Liver (tissue), 9 donors: Measurements from ENCODE around the gene THEM4. TPM values are rescaled to one million over a fixed set of nuclear protein-coding genes. Genes with fewer than 3 reads are reported as not detected.

Experiments used
- DNase-seq: peaks from one replicate; pipeline ENCODE4 v3.0.0-alpha.2; 2017; ENCODE audit warnings: low spot score
- H3K27ac ChIP-seq, 2 donors: one replicate each; pipeline ENCODE4 v1.7.0; 2013; ENCODE audit warnings: inconsistent platforms in 2 of 2, low read length in 2 of 2, control low read depth in 1 of 2, low read depth in 1 of 2, mild to moderate bottlenecking in 1 of 2
- H3K27me3 ChIP-seq, 4 donors: one replicate each; pipeline versions ENCODE4 v1.6.1 to v1.7.0; 2013; ENCODE audit warnings: low read length in 3 of 4, inconsistent platforms in 1 of 4, mild to moderate bottlenecking in 1 of 4, moderate library complexity in 1 of 4; ENCODE audit not compliant: control insufficient read depth in 4 of 4, insufficient read depth in 4 of 4
- H3K36me3 ChIP-seq, 4 donors: one replicate each; pipeline versions ENCODE4 v1.6.1 to v1.7.0; 2013; ENCODE audit warnings: low read length in 3 of 4, mild to moderate bottlenecking in 3 of 4, low read depth in 1 of 4, moderate library complexity in 1 of 4; ENCODE audit not compliant: control insufficient read depth in 4 of 4, insufficient read depth in 3 of 4
- H3K4me1 ChIP-seq, 4 donors: one replicate each; pipeline versions ENCODE4 v1.6.1 to v1.7.0; 2013; ENCODE audit warnings: low read length in 3 of 4, mild to moderate bottlenecking in 3 of 4, moderate library complexity in 1 of 4; ENCODE audit not compliant: control insufficient read depth in 4 of 4, insufficient read depth in 4 of 4
- H3K4me3 ChIP-seq, 3 donors: one replicate each; pipeline versions ENCODE4 v1.6.1 to v1.7.0; 2013; ENCODE audit warnings: low read length in 3 of 3, control low read depth in 1 of 3, low read depth in 1 of 3, mild to moderate bottlenecking in 1 of 3
- H3K9ac ChIP-seq, 2 donors: one replicate each; pipeline ENCODE4 v1.7.0; 2013; ENCODE audit warnings: low read length in 2 of 2, mild to moderate bottlenecking in 2 of 2, moderate library complexity in 2 of 2, control low read depth in 1 of 2, low read depth in 1 of 2
- H3K9me3 ChIP-seq, 4 donors: one replicate each; pipeline versions ENCODE4 v1.6.1 to v1.7.0; 2013; ENCODE audit warnings: low read length in 3 of 4; ENCODE audit not compliant: control insufficient read depth in 4 of 4
- EGR1 ChIP-seq, 2 donors: IDR thresholded peaks; 2 replicates each; pipeline ENCODE4 v1.6.1; 2016 to 2018; ENCODE audit warnings: antibody characterized with exemption in 2 of 2, low read depth in 2 of 2
- FOXA1 ChIP-seq: IDR thresholded peaks from 2 replicates; pipeline ENCODE4 v1.6.1; 2016; ENCODE audit warnings: antibody characterized with exemption
- FOXA2 ChIP-seq: IDR thresholded peaks from 2 replicates; pipeline ENCODE4 v1.6.1; 2016; ENCODE audit warnings: antibody characterized with exemption
- GABPA ChIP-seq, 2 donors: IDR thresholded peaks in 1 of 2; conservative IDR thresholded peaks in 1 of 2; 2 replicates each; pipeline ENCODE4 v1.6.1; 2016; ENCODE audit warnings: antibody characterized with exemption in 2 of 2, mild to moderate bottlenecking in 1 of 2, moderate library complexity in 1 of 2
- HNF4A ChIP-seq, 2 donors: conservative IDR thresholded peaks; 2 replicates each; pipeline ENCODE4 v1.6.1; 2016; ENCODE audit warnings: antibody characterized with exemption in 2 of 2, mild to moderate bottlenecking in 2 of 2
- HNF4G ChIP-seq: IDR thresholded peaks from 2 replicates; pipeline ENCODE4 v1.6.1; 2016; ENCODE audit warnings: antibody characterized with exemption
- JUND ChIP-seq, 2 donors: IDR thresholded peaks; 2 replicates each; pipeline ENCODE4 v1.6.1; 2016; ENCODE audit warnings: antibody characterized with exemption in 2 of 2
- NR2F2 ChIP-seq: IDR thresholded peaks from 2 replicates; pipeline ENCODE4 v1.6.1; 2016; ENCODE audit warnings: antibody characterized with exemption
- RAD21 ChIP-seq, 2 donors: IDR thresholded peaks; 2 replicates each; pipeline ENCODE4 v1.6.1; 2016; ENCODE audit warnings: antibody characterized with exemption in 2 of 2, mild to moderate bottlenecking in 2 of 2
- RXRA ChIP-seq, 2 donors: IDR thresholded peaks; 2 replicates each; pipeline ENCODE4 v1.6.1; 2017 to 2018; ENCODE audit warnings: antibody characterized with exemption in 2 of 2, mild to moderate bottlenecking in 1 of 2
- SP1 ChIP-seq: IDR thresholded peaks from 2 replicates; pipeline ENCODE4 v1.6.1; 2018; ENCODE audit warnings: antibody characterized with exemption, mild to moderate bottlenecking
- TAF1 ChIP-seq: conservative IDR thresholded peaks from 2 replicates; pipeline ENCODE4 v1.6.1; 2016; ENCODE audit warnings: antibody characterized with exemption, mild to moderate bottlenecking
- YY1 ChIP-seq: IDR thresholded peaks from 2 replicates; pipeline ENCODE4 v1.6.1; 2016; ENCODE audit warnings: antibody characterized with exemption, mild to moderate bottlenecking
- WGBS: extraction: QIAGEN DNeasy Blood & Tissue Kit; methylation state at CpG from one replicate; pipeline ENCODE4 v1.1.7; 2013; 5-methylcytosine and 5-hydroxymethylcytosine counted together
- polyA plus RNA-seq, 2 donors: library from polyadenylated mRNA; stranded (reverse) in 1 of 2; unstranded in 1 of 2; fragments of 200-250 nt in 1 of 2; fragments of >200 nt in 1 of 2; fragmentation: Nextera tagmentation in 1 of 2; extraction: Ambion mirVana in 1 of 2; gene quantifications; one replicate each; pipeline versions ENCODE4 v1.2.1 to v1.2.3, GENCODE V29; 2013 to 2015
- total RNA-seq, 2 donors: library from RNA; depleted of rRNA; stranded (reverse); fragments of >200 nt; gene quantifications; one replicate each; pipeline ENCODE4 v1.2.3, GENCODE V29; 2014
- TF ChIP-seq, protein P1 (sequence below): IDR thresholded peaks from 2 replicates; pipeline ENCODE4 v1.6.1; 2016; ENCODE audit warnings: antibody characterized with exemption
- TF ChIP-seq, protein P2 (sequence below): IDR thresholded peaks from 2 replicates; pipeline ENCODE4 v1.6.1; 2016; ENCODE audit warnings: antibody characterized with exemption, mild to moderate bottlenecking
- TF ChIP-seq, protein P3 (sequence below): fragments of 150-350 bp; IDR thresholded peaks from 2 replicates; pipeline ENCODE4 v1.5.1; 2017; ENCODE audit warnings: improper control_type of control experiment, low read depth, low read length; ENCODE audit not compliant: missing input control
- TF ChIP-seq, protein P4 (sequence below): IDR thresholded peaks from 2 replicates; pipeline ENCODE4 v1.6.1; 2016; ENCODE audit warnings: antibody characterized with exemption
- TF ChIP-seq, protein P5 (sequence below): IDR thresholded peaks from 2 replicates; pipeline ENCODE4 v1.6.1; 2016; ENCODE audit warnings: antibody characterized with exemption
- donor health status: healthy.
- donor health status: healthy.
- donor health status: healthy.
- donor health status: healthy.
- donor health status: healthy.

THEM4 gene
- total and polyA plus RNA-seq, 4 donors, result 6.1 to 16.2 (median 9.8) TPM

DNA sequence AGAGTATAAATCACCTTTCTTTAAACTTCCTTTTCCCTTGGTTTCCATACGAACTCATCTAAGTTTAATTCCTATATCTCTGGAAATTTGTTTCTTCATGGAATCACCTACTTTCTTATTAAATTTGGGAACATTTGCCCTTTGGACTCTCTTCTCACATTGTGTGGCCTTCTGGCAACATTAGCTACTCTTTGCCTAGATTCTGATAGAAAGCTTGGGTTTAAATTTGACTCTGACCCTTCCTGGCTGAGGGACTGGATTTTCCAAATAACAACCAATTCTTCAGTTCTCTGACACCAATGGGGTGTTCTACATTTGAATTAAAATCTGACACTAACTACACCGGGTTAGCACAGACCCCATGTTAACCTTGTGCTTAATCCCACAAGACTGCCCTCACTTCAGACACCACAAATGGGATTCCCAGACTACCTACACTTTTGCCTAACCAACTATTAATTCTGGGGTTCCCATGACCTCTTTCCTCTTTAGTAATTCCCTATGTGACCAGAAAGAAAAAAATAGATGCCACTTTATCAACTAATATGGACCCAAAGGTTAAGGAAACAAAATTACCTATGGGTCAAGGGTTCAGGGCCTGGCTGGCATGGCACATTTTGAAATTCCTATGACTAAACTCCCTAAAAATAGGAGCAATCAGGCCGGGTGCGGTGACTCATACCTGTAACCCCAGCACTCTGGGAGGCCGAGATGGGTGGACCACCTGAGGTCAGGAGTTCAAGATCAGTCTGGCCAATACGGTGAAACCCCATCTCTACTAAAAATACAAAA lies 9.7 kb upstream of the THEM4 start:
- no peaks in the 10 kb centered on the region for H3K9me3 ChIP-seq
- peaks cover 0 to 2% (median 0%) of the 10 kb centered on the region in 4 donors for H3K4me1 ChIP-seq
- WGBS, result 65% methylated on average over 6 of the region's 6 CpGs
- no peaks in the 10 kb centered on the region for H3K27me3 ChIP-seq
- DNase-seq, result no peak
- H3K36me3 ChIP-seq, result no peaks in the 10 kb centered on the region
- TF ChIP-seq JUND (IDR thresholded peaks at IDR 0.05) (peak; percentile 28 to 49), FOXA2 (no peak), EGR1 (IDR thresholded peaks at IDR 0.05; ENCODE audit: low read depth in 2 of 2) (no peak), TAF1 (no peak), GABPA (IDR thresholded peaks at IDR 0.05 in 1 of 2, conservative IDR thresholded peaks at IDR 0.05 in 1 of 2) (no peak), RAD21 (IDR thresholded peaks at IDR 0.05) (no peak), RXRA (IDR thresholded peaks at IDR 0.05) (peak in 1 of 2 donors; percentile 33), HNF4A (conservative IDR thresholded peaks at IDR 0.05) (peak; percentile 26 to 47), HNF4G (no peak), YY1 (no peak), NR2F2 (no peak), FOXA1 (no peak), SP1 (peak; percentile 27)
- TF ChIP-seq, protein P1, sequence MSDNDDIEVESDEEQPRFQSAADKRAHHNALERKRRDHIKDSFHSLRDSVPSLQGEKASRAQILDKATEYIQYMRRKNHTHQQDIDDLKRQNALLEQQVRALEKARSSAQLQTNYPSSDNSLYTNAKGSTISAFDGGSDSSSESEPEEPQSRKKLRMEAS, result no peak
- TF ChIP-seq, protein P2, sequence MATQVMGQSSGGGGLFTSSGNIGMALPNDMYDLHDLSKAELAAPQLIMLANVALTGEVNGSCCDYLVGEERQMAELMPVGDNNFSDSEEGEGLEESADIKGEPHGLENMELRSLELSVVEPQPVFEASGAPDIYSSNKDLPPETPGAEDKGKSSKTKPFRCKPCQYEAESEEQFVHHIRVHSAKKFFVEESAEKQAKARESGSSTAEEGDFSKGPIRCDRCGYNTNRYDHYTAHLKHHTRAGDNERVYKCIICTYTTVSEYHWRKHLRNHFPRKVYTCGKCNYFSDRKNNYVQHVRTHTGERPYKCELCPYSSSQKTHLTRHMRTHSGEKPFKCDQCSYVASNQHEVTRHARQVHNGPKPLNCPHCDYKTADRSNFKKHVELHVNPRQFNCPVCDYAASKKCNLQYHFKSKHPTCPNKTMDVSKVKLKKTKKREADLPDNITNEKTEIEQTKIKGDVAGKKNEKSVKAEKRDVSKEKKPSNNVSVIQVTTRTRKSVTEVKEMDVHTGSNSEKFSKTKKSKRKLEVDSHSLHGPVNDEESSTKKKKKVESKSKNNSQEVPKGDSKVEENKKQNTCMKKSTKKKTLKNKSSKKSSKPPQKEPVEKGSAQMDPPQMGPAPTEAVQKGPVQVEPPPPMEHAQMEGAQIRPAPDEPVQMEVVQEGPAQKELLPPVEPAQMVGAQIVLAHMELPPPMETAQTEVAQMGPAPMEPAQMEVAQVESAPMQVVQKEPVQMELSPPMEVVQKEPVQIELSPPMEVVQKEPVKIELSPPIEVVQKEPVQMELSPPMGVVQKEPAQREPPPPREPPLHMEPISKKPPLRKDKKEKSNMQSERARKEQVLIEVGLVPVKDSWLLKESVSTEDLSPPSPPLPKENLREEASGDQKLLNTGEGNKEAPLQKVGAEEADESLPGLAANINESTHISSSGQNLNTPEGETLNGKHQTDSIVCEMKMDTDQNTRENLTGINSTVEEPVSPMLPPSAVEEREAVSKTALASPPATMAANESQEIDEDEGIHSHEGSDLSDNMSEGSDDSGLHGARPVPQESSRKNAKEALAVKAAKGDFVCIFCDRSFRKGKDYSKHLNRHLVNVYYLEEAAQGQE, result no peak
- TF ChIP-seq, protein P3, sequence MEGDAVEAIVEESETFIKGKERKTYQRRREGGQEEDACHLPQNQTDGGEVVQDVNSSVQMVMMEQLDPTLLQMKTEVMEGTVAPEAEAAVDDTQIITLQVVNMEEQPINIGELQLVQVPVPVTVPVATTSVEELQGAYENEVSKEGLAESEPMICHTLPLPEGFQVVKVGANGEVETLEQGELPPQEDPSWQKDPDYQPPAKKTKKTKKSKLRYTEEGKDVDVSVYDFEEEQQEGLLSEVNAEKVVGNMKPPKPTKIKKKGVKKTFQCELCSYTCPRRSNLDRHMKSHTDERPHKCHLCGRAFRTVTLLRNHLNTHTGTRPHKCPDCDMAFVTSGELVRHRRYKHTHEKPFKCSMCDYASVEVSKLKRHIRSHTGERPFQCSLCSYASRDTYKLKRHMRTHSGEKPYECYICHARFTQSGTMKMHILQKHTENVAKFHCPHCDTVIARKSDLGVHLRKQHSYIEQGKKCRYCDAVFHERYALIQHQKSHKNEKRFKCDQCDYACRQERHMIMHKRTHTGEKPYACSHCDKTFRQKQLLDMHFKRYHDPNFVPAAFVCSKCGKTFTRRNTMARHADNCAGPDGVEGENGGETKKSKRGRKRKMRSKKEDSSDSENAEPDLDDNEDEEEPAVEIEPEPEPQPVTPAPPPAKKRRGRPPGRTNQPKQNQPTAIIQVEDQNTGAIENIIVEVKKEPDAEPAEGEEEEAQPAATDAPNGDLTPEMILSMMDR, result no peak
- TF ChIP-seq, protein P4, sequence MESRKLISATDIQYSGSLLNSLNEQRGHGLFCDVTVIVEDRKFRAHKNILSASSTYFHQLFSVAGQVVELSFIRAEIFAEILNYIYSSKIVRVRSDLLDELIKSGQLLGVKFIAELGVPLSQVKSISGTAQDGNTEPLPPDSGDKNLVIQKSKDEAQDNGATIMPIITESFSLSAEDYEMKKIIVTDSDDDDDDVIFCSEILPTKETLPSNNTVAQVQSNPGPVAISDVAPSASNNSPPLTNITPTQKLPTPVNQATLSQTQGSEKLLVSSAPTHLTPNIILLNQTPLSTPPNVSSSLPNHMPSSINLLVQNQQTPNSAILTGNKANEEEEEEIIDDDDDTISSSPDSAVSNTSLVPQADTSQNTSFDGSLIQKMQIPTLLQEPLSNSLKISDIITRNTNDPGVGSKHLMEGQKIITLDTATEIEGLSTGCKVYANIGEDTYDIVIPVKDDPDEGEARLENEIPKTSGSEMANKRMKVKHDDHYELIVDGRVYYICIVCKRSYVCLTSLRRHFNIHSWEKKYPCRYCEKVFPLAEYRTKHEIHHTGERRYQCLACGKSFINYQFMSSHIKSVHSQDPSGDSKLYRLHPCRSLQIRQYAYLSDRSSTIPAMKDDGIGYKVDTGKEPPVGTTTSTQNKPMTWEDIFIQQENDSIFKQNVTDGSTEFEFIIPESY, result no peak
- TF ChIP-seq, protein P5, sequence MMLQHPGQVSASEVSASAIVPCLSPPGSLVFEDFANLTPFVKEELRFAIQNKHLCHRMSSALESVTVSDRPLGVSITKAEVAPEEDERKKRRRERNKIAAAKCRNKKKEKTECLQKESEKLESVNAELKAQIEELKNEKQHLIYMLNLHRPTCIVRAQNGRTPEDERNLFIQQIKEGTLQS, result no peak
- H3K4me3 ChIP-seq, result no peak overlapping the region
- no peak overlapping the region for H3K27ac ChIP-seq
- H3K9ac ChIP-seq, result no peak overlapping the region
